NCI-H446 treated with DMSO at 0.1 percent for 48 hours (cell line): Measurements from ENCODE around the gene PPP4R1.
"Not testable (repeated sequence)": the region's sequence is repeated elsewhere in the genome, so short reads cannot be mapped to it uniquely, and the experiment has no call there.

ENCODE experiments used
- DNase-seq: peaks from one replicate; lab custom pipeline; 2025; lab: John Stamatoyannopoulos, UW

The PPP4R1 gene

GRCh38 chr18:9614401-9615279, at the start of gene PPP4R1:
PPP4R1 (minus strand) TSS chr18:9614559; CDS start chr18:9614484, 75 bp downstream.
- peak; percentile 30 for DNase-seq

GRCh38 chr18:9663377-9663776, 49.0 kb upstream of the PPP4R1 start:
- no peak for DNase-seq

- DNase-seq: no peak
Observed at GRCh38 chr18:9661564-9661963, 47.2 kb upstream of the PPP4R1 start.

GRCh38 chr18:9659499-9660375, 45.4 kb upstream of the PPP4R1 start:
- DNase-seq: no peak

GRCh38 chr18:9658087-9658641, 43.8 kb upstream of the PPP4R1 start:
- no peak for DNase-seq

GRCh38 chr18:9655232-9655767, 40.9 kb upstream of the PPP4R1 start:
- DNase-seq: no peak

GRCh38 chr18:9653390-9653789, 39.0 kb upstream of the PPP4R1 start:
- DNase-seq: no peak

GRCh38 chr18:9649164-9649540, 34.8 kb upstream of the PPP4R1 start:
- DNase-seq: no peak

GRCh38 chr18:9648431-9649163, 34.2 kb upstream of the PPP4R1 start:
- no peak for DNase-seq

GRCh38 chr18:9647496-9648323, 33.4 kb upstream of the PPP4R1 start:
- no peak for DNase-seq

GRCh38 chr18:9643549-9643948, 29.2 kb upstream of the PPP4R1 start:
- DNase-seq: peak; percentile 31

GRCh38 chr18:9642799-9643462, 28.6 kb upstream of the PPP4R1 start:
- DNase-seq: no peak

GRCh38 chr18:9641081-9641480, 26.7 kb upstream of the PPP4R1 start:
- not testable (repeated sequence) for DNase-seq

GRCh38 chr18:9638886-9639285, 24.5 kb upstream of the PPP4R1 start:
- no peak for DNase-seq

GRCh38 chr18:9637036-9637767, 22.8 kb upstream of the PPP4R1 start:
- DNase-seq: no peak

GRCh38 chr18:9634856-9635255, 20.5 kb upstream of the PPP4R1 start:
- DNase-seq: no peak

GRCh38 chr18:9631814-9632496, 17.6 kb upstream of the PPP4R1 start:
- DNase-seq: no peak

GRCh38 chr18:9630444-9630843, 16.1 kb upstream of the PPP4R1 start:
- DNase-seq: no peak

GRCh38 chr18:9629709-9630108, 15.3 kb upstream of the PPP4R1 start:
- no peak for DNase-seq
